NT2/D1 (cell line): ENCODE data around the gene PHIP.

ENCODE experiments used
- SUZ12 ChIP-seq: IDR thresholded peaks from 2 replicates; pipeline ENCODE4 v1.6.1; 2011; ENCODE audit not compliant: insufficient read length, insufficient read depth; ENCODE audit errors: extremely low read depth
- YY1 ChIP-seq: IDR thresholded peaks from 2 replicates; pipeline ENCODE4 v1.6.1; 2011; ENCODE audit not compliant: insufficient read length, insufficient read depth
- ZNF274 ChIP-seq: IDR thresholded peaks from 2 replicates; pipeline ENCODE4 v1.6.1; 2011; ENCODE audit warnings: mild to moderate bottlenecking, low read depth, low read length

DNA sequence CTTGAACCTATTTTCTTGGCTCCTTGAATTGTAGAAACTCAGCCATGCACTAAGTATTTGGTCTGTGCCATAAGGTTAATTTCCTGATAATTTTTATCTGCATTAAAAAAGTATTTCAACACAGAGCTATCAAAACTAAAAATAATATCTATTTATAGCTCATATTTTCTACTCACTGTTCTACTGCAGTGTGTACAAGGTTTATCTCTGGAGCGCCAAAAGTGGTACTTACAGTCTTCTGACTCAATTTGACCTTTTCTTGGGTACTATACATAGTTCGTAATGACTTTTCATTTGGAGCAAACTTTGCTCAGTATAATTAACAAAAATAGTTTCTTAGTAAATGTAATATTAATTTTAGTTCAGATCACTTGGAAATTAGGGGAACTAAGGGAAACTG is 141.5 kb downstream of the PHIP start:
- TF ChIP-seq YY1 (no peak), SUZ12 (no peak), ZNF274 (no peak)
